GM19351 (cell line): ENCODE data around the gene BCL2L1.
"Not testable (repeated sequence)": the region's sequence is repeated elsewhere in the genome, so short reads cannot be mapped to it uniquely, and the experiment has no call there.

Experiments
- ATAC-seq: cut with Tn5 transposase; IDR thresholded peaks from one replicate; pipeline ENCODE4 v1.9.1; 2021; ENCODE audit warnings: mild to moderate bottlenecking, moderate library complexity; ENCODE audit not compliant: unreplicated experiment

Gene BCL2L1

GRCh38 chr20:31722257-31723068 lies at the start of gene BCL2L1:
BCL2L1 (minus strand) TSS chr20:31722868; CDS start chr20:31722218, 650 bp downstream.
- ATAC-seq = no peak

- no peak for ATAC-seq
These were observed 47.6 kb upstream of the BCL2L1 start for GRCh38 chr20:31770243-31770642.

- no peak for ATAC-seq
These were observed 47.0 kb upstream of the BCL2L1 start for GRCh38 chr20:31769681-31770080.

GRCh38 chr20:31767805-31768204 lies 45.1 kb upstream of the BCL2L1 start:
- no peak for ATAC-seq

GRCh38 chr20:31764641-31765305 lies 42.1 kb upstream of the BCL2L1 start:
- no peak for ATAC-seq

- ATAC-seq = no peak
These were observed 38.0 kb upstream of the BCL2L1 start for GRCh38 chr20:31760519-31761240.

- no peak for ATAC-seq
These were observed 37.3 kb upstream of the BCL2L1 start for GRCh38 chr20:31759836-31760518.

- ATAC-seq = no peak
These were observed 36.3 kb upstream of the BCL2L1 start for GRCh38 chr20:31758991-31759390.

- no peak for ATAC-seq
These were observed 35.9 kb upstream of the BCL2L1 start for GRCh38 chr20:31758521-31758920.

GRCh38 chr20:31757254-31757653 lies 34.6 kb upstream of the BCL2L1 start:
- no peak for ATAC-seq

GRCh38 chr20:31751126-31751525 lies 28.5 kb upstream of the BCL2L1 start:
- ATAC-seq = no peak

- no peak for ATAC-seq
These were observed 26.6 kb upstream of the BCL2L1 start for GRCh38 chr20:31749223-31749622.

- ATAC-seq = no peak
These were observed 25.0 kb upstream of the BCL2L1 start for GRCh38 chr20:31747640-31748039.

GRCh38 chr20:31747028-31747427 lies 24.4 kb upstream of the BCL2L1 start:
- not testable (repeated sequence) for ATAC-seq

- ATAC-seq = no peak
These were observed 23.6 kb upstream of the BCL2L1 start for GRCh38 chr20:31746068-31746878.

GRCh38 chr20:31740656-31741323 lies 18.1 kb upstream of the BCL2L1 start:
- no peak for ATAC-seq

GRCh38 chr20:31740208-31740607 lies 17.5 kb upstream of the BCL2L1 start:
- ATAC-seq = no peak

GRCh38 chr20:31739550-31739977 lies 16.9 kb upstream of the BCL2L1 start:
- no peak for ATAC-seq

- peak; percentile 97 for ATAC-seq
These were observed 16.3 kb upstream of the BCL2L1 start, which contains the start of gene TPX2 for GRCh38 chr20:31738729-31739549. TPX2 (plus strand) TSS chr20:31739290; CDS start chr20:31757477, 18,187 bp downstream.
